Stimulated activated naive B cell treated with anti-CD40 and anti-IgM and Interleukin-4, amounts not matched to agents 10 μg/mL and 1 μg/mL and 100 μg/mL, for 72 hours (primary cell): ENCODE data around the gene SRP14.

Experiments
- ATAC-seq, 2 donors: fragments of 150-1000 bp; cut with Tn5 transposase; replicated peaks; 2 replicates each; pipeline ENCODE4 v1.10.0; 2021; ENCODE audit warnings: moderate library complexity in 1 of 2
- DNase-seq: peaks from one replicate; pipeline ENCODE4 v3.0.0; 2021
- H3K27ac Mint-ChIP-seq: one replicate; pipeline ENCODE4 v1.8.0; 2022; ENCODE audit warnings: mild to moderate bottlenecking, mixed read lengths
- H3K27me3 Mint-ChIP-seq, 2 donors: one replicate each; pipeline ENCODE4 v1.8.0; 2022; ENCODE audit warnings: mixed read lengths in 2 of 2
- H3K36me3 Mint-ChIP-seq, 2 donors: one replicate each; pipeline ENCODE4 v1.8.0; 2022; ENCODE audit warnings: mixed read lengths in 2 of 2, mild to moderate bottlenecking in 1 of 2
- H3K4me1 Mint-ChIP-seq, 2 donors: one replicate each; pipeline ENCODE4 v1.8.0; 2022; ENCODE audit warnings: mixed read lengths in 2 of 2, mild to moderate bottlenecking in 1 of 2
- H3K4me3 Mint-ChIP-seq, 2 donors: one replicate each; pipeline ENCODE4 v1.8.0; 2022; ENCODE audit warnings: mild to moderate bottlenecking in 2 of 2, mixed read lengths in 2 of 2, moderate library complexity in 1 of 2
- H3K9me3 Mint-ChIP-seq, 2 donors: one replicate each; pipeline ENCODE4 v1.8.0; 2022; ENCODE audit warnings: mixed read lengths in 2 of 2, mild to moderate bottlenecking in 1 of 2

SRP14 gene

DNA sequence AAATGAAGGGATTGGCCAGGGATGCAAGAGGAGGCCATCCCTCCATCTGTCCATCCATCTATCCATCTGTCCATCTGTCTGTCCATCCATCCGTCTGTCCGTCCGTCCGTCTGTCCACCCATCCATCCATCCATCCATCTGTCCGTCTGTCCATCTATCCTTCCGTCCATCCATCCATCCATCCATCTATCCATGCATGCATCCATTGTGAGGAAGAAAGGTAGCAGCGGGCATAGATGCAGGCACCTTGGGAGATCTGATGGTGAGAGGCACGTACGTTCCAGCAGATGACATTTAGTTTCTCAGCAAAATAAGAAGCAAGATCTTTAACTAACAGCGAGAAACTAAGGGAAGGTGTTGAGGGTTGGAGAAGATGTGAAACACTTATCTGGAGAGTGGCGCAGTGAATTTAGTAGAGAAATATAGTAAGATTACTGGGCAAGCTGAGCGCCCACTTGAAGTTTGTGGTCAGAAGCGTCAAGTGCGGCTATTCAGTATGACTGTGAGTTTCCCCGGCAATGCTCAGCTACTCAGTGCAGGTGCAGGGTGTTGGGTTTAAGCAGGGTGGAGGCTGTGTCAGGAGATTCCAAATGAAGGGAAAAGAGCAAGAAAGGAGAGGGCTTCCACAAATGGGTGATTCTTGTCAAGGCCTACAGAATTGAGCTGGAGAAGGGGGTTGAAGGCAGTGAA lies 22.4 kb upstream of the SRP14 start:
- H3K4me3 Mint-ChIP-seq = no peak overlapping the region

DNA sequence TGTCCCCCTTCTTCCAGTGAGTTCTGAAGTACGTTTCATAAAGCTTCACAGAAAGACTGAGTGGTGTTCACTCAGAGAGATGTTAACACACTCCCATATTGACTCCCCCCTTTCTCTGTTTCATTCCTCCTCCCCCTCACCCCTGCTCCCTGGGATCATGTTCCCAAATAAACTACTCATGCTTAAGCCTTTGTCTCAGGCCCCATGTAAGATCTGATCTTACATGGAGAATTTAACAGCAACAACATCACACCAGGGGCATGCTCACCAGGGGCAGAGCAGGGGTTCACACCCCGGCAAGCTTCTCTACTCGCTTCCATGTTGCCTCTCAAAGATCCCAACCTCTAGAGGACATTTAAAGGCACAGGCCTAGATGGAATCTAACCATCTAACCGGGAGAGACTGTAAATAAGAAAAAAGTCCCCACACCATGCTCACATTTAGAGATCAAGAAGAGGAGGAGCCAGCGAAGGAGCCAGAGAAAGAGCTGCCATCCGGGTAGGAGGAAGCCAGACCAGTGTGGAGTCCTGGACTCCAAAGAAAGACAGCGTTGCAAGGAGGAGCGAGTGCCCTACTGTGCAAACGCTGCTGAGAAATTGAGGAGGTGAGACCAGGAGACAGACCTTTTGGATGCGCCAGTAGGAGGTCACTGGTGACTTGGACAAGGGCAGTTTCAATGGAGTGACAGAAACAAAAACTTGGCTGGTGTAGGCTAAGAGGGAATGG lies 21.4 kb upstream of the SRP14 start:
- DNase-seq (no peak), ATAC-seq (no peak)
- Mint-ChIP-seq H3K4me1 (peaks cover 44 to 48% of the 10 kb centered on the region in 2 donors), H3K27me3 (no peaks in the 10 kb centered on the region), H3K9me3 (no peaks in the 10 kb centered on the region), H3K27ac (peak overlapping the region; percentile 39), H3K4me3 (no peak overlapping the region), H3K36me3 (peaks cover 5 to 10% of the 10 kb centered on the region in 2 donors)

More for the DNA sequence above, 22.4 kb upstream of the SRP14 start:
- H3K27me3 Mint-ChIP-seq = no peaks in the 10 kb centered on the region
- no peak for DNase-seq
- H3K27ac Mint-ChIP-seq = no peak overlapping the region
- H3K36me3 Mint-ChIP-seq = peaks cover 5 to 10% of the 10 kb centered on the region in 2 donors
- H3K9me3 Mint-ChIP-seq = no peaks in the 10 kb centered on the region
- peaks cover 38 to 41% of the 10 kb centered on the region in 2 donors for H3K4me1 Mint-ChIP-seq
- peak; percentile 46 to 48 for ATAC-seq

DNA sequence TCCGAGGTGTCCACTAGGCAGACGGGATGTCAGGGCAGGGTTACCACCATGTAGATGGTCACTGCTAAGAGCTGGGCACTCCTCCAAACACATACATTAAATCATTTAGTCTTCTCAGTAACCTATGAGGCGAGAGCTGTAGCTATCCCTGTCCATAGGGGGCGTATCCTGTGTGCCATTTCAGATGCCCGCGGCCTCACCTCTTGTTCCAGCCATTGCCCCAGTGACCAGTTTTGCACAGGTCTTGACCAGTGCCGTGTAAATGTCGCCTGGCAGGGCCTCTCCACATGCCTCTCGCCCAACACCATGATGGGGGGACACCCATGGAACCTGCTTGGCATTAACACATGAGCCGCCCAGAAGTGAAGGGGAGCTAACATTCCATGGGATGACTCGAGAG lies 20.8 kb upstream of the SRP14 start:
- no peaks in the 10 kb centered on the region for H3K9me3 Mint-ChIP-seq
- ATAC-seq (no peak), DNase-seq (no peak)
- H3K27me3 Mint-ChIP-seq = no peaks in the 10 kb centered on the region
- H3K4me1 Mint-ChIP-seq = peaks cover 46 to 48% of the 10 kb centered on the region in 2 donors
- peaks cover 5 to 10% of the 10 kb centered on the region in 2 donors for H3K36me3 Mint-ChIP-seq
- no peak overlapping the region for H3K4me3 Mint-ChIP-seq
- H3K27ac Mint-ChIP-seq = no peak overlapping the region

DNA sequence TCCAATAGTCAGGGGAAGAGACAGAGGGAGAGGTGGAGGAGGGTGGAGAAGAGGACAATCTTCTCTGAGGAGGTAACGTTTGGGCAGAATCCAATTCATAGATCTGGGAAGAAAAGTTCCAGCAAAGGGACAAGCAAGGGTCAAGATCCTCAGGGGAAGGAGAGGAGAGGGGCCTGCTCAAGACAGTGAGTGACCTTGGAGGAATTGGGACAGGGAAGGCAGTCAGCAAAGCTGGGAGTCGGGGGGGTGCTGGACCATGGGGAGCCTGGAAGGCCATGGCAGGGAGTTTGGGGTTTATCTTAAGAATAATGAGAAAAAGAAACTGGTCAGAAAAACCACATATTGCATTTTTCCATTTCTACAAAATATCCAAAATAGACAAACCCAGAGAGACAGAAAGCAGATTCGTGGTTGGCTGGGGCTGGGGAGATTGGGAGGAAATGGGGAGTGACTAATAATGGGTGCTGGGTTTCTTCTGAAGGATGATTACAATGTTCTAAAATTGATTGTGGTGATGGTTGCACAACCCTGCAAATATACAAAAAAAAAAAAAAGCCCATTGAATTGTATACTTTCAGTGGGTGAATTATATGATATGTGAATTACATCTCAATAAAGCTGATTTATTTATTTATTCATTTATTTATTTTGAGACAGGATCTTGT lies 19.6 kb upstream of the SRP14 start:
- Mint-ChIP-seq H3K4me3 (peak overlapping the region; percentile 7 to 55), H3K9me3 (no peaks in the 10 kb centered on the region), H3K4me1 (peaks cover 46 to 50% of the 10 kb centered on the region in 2 donors), H3K36me3 (peaks cover 7 to 10% of the 10 kb centered on the region in 2 donors), H3K27me3 (no peaks in the 10 kb centered on the region), H3K27ac (peak overlapping the region; percentile 84)
- DNase-seq (no peak), ATAC-seq (peak; percentile 38 to 47)

DNA sequence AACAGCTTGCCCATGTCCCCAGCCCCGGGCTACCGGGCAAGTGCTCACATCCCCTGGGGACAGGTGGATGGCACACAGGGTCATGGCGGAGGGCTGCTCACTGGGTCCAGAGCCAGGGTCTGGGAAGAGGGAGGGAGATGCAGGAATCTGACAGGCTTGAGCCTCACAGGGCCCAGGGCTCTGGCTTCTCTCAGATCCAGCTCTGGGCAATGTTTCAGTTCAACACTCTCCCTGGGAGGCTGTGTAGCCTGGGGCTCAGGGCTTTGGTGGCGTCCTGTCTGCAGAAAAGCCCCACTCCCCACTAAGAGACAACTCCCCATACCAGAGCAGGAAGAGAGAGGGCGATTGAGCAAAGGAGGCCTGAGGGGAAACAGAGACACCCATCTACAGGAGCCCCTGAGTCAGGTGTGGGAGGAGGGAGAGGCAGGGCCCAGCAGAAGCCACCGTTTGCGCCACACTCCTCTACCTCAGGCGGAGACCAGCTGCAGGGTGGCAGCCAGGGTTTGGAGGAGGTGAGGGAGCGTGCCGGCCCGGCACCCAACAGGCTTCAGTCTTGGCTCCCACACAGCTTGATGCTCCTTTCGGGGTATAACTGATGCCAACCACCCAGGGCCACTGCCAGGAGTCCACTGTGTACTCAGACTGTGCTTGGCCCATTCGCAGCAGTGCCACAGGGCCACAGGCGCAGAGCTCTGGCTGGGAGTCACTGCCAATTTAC lies 16.8 kb upstream of the SRP14 start:
- Mint-ChIP-seq H3K27ac (peak overlapping the region; percentile 94), H3K4me1 (peaks cover 60 to 78% of the 10 kb centered on the region in 2 donors), H3K36me3 (peaks cover 10 to 14% of the 10 kb centered on the region in 2 donors), H3K9me3 (no peaks in the 10 kb centered on the region), H3K27me3 (no peaks in the 10 kb centered on the region), H3K4me3 (peak overlapping the region; percentile 33 to 37)
- no peak for DNase-seq
- ATAC-seq = peak in 1 of 2 donors; percentile 9

DNA sequence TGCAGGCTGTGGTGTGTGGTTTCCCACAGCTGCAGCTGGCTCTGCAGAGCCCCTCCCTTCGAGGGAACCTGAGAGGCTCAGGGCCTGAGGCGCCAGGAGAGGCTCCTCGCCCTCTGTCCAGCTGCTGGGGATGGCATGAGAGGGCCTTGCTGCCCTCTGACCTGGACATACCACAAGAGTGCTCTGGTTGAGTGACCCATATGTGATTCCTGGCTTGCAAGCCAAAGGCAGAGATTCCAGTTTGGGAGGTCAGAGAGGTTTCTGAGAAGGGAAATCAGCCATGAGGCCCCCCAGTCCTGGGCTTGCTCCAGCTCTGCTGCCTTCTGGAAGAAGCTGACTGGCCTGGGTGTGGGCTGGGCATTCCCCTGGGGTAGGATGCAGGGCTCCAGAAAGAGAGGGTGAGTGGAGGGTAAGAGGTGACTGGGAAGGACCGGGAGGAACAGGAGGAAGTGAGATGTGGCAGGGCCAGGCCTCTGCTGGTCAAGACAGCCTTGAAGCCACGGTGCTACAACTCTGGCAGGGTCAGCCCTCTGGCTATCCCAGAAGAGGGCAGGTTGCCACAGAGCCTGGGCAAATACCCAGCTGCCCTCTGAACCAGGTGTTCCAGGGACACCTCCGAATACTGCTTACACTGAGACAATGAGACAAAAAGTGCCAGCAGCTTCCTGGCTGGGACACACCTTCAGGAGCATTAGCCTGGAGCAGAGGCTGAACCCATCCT lies 16.0 kb upstream of the SRP14 start:
- no peaks in the 10 kb centered on the region for H3K27me3 Mint-ChIP-seq
- H3K4me3 Mint-ChIP-seq = peak overlapping the region; percentile 37 to 66
- ATAC-seq (peak; percentile 67 to 81), DNase-seq (no peak)
- H3K4me1 Mint-ChIP-seq = peaks cover 67 to 82% of the 10 kb centered on the region in 2 donors
- peaks cover 0 to 3% of the 10 kb centered on the region in 2 donors for H3K9me3 Mint-ChIP-seq
- H3K36me3 Mint-ChIP-seq = peaks cover 10 to 14% of the 10 kb centered on the region in 2 donors
- peak overlapping the region; percentile 94 for H3K27ac Mint-ChIP-seq

DNA sequence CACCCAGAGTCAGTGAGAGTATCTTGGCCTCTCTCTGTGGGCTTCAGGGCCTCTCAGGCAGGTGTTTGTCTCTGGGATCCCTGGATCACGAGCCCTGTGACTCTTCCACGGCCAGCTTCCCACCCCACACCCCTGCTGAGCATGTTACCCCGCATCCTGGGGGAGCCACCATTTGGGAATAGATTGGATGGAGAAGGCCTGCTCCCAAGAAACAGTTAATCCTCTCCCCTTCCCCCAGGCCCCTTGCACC lies 15.5 kb upstream of the SRP14 start:
- Mint-ChIP-seq H3K27me3 (no peaks in the 10 kb centered on the region), H3K27ac (peak overlapping the region; percentile 94), H3K4me1 (peaks cover 68 to 84% of the 10 kb centered on the region in 2 donors), H3K36me3 (peaks cover 10 to 18% of the 10 kb centered on the region in 2 donors), H3K4me3 (peak overlapping the region; percentile 37 to 66), H3K9me3 (peaks cover 0 to 4% of the 10 kb centered on the region in 2 donors)
- ATAC-seq = peak; percentile 53 to 59
- DNase-seq = no peak

DNA sequence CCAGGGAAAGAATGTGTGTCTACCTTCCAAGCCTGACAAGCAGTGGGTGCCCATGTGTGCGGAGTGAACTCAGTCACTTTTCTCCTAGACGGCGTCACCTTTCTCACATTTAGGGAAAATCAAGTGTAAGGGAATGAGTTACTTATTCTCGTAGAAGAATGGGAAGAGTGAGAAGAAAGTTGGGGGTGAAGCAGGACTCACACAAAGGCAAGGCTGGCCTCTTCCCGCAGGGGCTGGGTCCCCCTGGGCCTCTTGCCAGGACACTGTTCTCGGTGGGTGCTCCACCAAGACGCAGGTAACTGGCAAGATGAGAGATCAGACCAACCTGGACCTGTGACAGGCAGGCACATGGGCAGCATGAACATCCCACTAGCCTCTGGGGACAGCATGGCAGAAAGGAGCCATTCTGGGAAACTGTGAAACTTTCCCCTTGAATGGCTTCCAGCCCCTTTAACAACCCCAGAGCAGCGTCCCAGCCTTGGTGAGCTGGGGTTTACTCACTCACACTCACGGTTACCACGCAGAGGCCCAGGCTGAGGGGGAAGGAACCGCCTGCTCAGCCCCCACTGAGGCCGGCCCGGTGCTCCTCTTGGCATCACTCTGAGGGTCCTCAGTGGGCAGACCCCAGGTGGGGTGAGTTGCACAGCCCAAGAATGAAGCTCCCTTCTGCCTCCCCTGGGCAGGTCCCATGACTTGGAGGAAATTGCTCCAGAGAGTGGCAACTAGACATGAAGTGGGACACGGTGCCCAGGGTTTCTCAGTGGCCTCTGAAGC lies 15.0 kb upstream of the SRP14 start:
- ATAC-seq = peak; percentile 64 to 69
- Mint-ChIP-seq H3K4me3 (peak overlapping the region in 1 of 2 donors; percentile 37), H3K36me3 (peaks cover 10 to 22% of the 10 kb centered on the region in 2 donors), H3K27ac (peak overlapping the region; percentile 94), H3K4me1 (peaks cover 71 to 86% of the 10 kb centered on the region in 2 donors), H3K27me3 (no peaks in the 10 kb centered on the region), H3K9me3 (peaks cover 0 to 4% of the 10 kb centered on the region in 2 donors)
- DNase-seq = no peak

DNA sequence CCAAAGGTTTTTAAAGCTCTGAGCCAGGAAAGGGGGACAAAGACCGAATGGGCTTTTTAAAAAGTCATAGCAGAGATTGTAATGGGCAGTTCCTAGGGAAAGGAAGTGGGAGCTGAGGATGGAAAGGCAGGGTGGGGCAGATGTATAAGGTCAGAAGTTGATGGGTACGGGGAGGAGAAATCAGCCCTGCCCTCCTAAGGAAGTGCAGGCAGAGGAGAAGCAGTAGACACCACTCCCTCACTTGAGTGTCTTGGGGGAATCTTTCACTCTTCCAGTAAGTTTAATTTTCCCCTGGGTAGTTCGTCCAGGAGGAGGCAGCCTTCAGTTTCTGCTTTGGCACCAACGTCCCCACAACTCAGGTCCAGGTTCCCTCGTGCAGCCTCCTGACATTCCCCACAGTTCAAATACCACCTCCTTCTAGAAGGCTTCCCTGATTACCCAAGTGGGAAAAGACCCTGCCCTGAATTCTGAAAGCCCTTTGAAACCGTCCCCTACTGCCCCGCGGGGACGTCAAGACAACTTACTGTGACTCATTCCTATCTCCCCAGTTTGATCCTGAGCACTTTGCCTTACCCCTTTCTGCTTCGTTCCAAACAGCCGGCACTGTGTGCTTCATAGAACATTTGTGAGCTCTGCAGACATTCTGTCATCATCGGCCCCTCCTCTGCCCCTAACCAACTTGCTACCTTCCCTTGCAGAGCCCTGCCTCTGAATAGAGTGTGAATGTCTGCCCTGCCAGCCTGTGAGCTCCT lies 14.3 kb upstream of the SRP14 start:
- peak overlapping the region in 1 of 2 donors; percentile 32 for H3K4me3 Mint-ChIP-seq
- H3K4me1 Mint-ChIP-seq = peaks cover 71 to 87% of the 10 kb centered on the region in 2 donors
- peak overlapping the region; percentile 88 for H3K27ac Mint-ChIP-seq

DNA sequence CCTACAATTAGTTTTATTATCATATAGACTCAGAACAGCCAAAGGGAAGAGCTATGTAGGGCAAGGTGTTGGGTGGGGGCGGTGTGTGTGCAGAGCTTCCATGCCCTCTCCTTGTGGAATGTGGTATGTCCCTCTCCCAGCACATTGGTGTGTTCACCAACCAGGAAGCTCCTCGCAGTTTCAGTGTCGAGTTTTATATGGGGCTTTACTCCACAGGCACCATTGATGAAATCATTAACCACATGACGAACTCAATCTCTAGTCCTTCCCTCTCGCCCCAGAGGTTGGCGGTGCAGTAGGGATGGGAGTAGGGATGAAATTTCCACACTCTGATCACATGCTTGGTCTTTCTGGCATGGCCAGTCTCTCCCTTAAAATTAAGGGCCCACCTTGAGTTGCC lies 13.6 kb upstream of the SRP14 start:
- Mint-ChIP-seq H3K4me3 (no peak overlapping the region), H3K9me3 (peaks cover 0 to 4% of the 10 kb centered on the region in 2 donors), H3K27me3 (no peaks in the 10 kb centered on the region), H3K27ac (no peak overlapping the region), H3K4me1 (peaks cover 73 to 87% of the 10 kb centered on the region in 2 donors), H3K36me3 (peaks cover 7 to 22% of the 10 kb centered on the region in 2 donors)
- no peak for DNase-seq
- no peak for ATAC-seq

More for the DNA sequence above, 14.3 kb upstream of the SRP14 start:
- H3K36me3 Mint-ChIP-seq = peaks cover 9 to 20% of the 10 kb centered on the region in 2 donors
- ATAC-seq (no peak), DNase-seq (no peak)
- no peaks in the 10 kb centered on the region for H3K27me3 Mint-ChIP-seq
- peaks cover 0 to 4% of the 10 kb centered on the region in 2 donors for H3K9me3 Mint-ChIP-seq

DNA sequence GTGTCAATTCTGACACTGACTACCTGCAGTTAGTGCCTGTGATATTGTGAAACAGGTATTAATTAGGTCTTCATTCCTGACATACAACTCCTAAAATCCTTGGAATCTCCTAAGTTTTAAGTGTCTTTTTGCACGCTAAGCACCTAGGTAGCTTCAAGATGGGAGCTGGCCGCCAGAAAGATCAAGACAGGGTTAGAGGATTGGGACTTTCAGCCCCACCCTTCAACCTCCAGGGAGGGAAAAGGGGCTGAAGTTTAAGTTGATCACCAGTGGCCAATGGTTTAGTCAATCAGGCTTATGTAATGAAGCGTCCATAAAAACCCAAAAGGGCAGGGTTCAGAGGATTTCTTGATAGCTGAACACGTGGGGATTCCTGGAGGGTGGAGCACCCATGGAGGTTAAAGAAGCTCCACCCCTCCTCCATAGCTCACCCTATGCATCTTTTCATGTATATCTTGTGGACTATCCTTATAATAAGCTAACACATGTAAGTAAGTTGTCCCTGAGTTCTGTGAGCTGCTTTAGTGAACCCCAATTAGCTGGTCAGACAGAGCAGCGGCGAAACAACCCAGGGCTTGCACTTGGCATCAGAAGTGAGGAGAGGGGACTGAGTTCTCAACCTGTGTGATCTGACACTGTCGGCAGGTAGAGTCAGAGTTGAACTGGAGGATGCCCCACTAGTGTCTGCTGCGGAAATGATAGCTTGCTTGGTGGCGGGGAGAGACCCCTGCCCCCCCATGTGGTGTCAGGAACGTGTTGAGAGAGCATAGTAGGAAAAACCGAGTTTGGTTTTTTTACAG lies 12.8 kb upstream of the SRP14 start:
- H3K27me3 Mint-ChIP-seq = no peaks in the 10 kb centered on the region
- peaks cover 75 to 92% of the 10 kb centered on the region in 2 donors for H3K4me1 Mint-ChIP-seq
- H3K27ac Mint-ChIP-seq = no peak overlapping the region
- DNase-seq (no peak), ATAC-seq (no peak)
- H3K9me3 Mint-ChIP-seq = peaks cover 0 to 4% of the 10 kb centered on the region in 2 donors
- no peak overlapping the region for H3K4me3 Mint-ChIP-seq
- peaks cover 6 to 22% of the 10 kb centered on the region in 2 donors for H3K36me3 Mint-ChIP-seq
